GM18517 (cell line): ENCODE measurements around the gene HIGD1B.

ENCODE experiments used
- ATAC-seq: cut with Tn5 transposase; IDR thresholded peaks from one replicate; pipeline ENCODE4 v1.9.1; 2021; ENCODE audit warnings: mild to moderate bottlenecking, moderate library complexity; ENCODE audit not compliant: unreplicated experiment

HIGD1B gene

GRCh38 chr17:44832805-44833204 is 14.9 kb upstream of the HIGD1B start:
- ATAC-seq = no peak

- no peak for ATAC-seq
Measured at GRCh38 chr17:44837196-44837595, 10.5 kb upstream of the HIGD1B start.

GRCh38 chr17:44840274-44840673 is 7.4 kb upstream of the HIGD1B start:
- ATAC-seq = no peak

- no peak for ATAC-seq
Measured at GRCh38 chr17:44840936-44841335, 6.7 kb upstream of the HIGD1B start.

- ATAC-seq = no peak
Measured at GRCh38 chr17:44842748-44843147, 4.9 kb upstream of the HIGD1B start.

GRCh38 chr17:44844390-44844830 is 3.3 kb upstream of the HIGD1B start:
- ATAC-seq = no peak

GRCh38 chr17:44846206-44846605 is 1.5 kb upstream of the HIGD1B start:
- ATAC-seq = no peak

- no peak for ATAC-seq
Measured at GRCh38 chr17:44848257-44848795, 643 bp downstream of the HIGD1B start.

GRCh38 chr17:44848961-44849489 is 1.3 kb downstream of the HIGD1B start:
- ATAC-seq = no peak

GRCh38 chr17:44850025-44850424 is 2.3 kb downstream of the HIGD1B start:
- ATAC-seq = no peak

- no peak for ATAC-seq
Measured at GRCh38 chr17:44850612-44851011, 2.9 kb downstream of the HIGD1B start.

GRCh38 chr17:44854192-44854591 is 6.5 kb downstream of the HIGD1B start:
- ATAC-seq = no peak

GRCh38 chr17:44859701-44860100 is 12.0 kb downstream of the HIGD1B start:
- ATAC-seq = no peak

GRCh38 chr17:44862278-44862914 is 14.7 kb downstream of the HIGD1B start:
- ATAC-seq = no peak

- ATAC-seq = no peak
Measured at GRCh38 chr17:44863061-44863918, 15.6 kb downstream of the HIGD1B start.

- no peak for ATAC-seq
Measured at GRCh38 chr17:44864831-44865230, 17.1 kb downstream of the HIGD1B start.

GRCh38 chr17:44865231-44865660 is 17.6 kb downstream of the HIGD1B start:
- ATAC-seq = no peak

- ATAC-seq = no peak
Measured at GRCh38 chr17:44865931-44866330, 18.2 kb downstream of the HIGD1B start.

GRCh38 chr17:44867841-44868240 is 20.2 kb downstream of the HIGD1B start:
- no peak for ATAC-seq

GRCh38 chr17:44871556-44871955 is 23.9 kb downstream of the HIGD1B start:
- ATAC-seq = no peak

- no peak for ATAC-seq
Measured at GRCh38 chr17:44872131-44872768, 24.6 kb downstream of the HIGD1B start.
